DOHH2 (cell line): ENCODE data around the gene PIGB.

Experiments
- CTCF ChIP-seq: fragments of 200-600 bp; sonication (generic); IDR thresholded peaks from one replicate; pipeline ENCODE4 v1.5.1; 2014; ENCODE audit warnings: antibody characterized with exemption, mild to moderate bottlenecking, low read depth, low read length; ENCODE audit not compliant: poor library complexity, severe bottlenecking
- EZH2phosphoT487 ChIP-seq: fragments of 200-600 bp; sonication (generic); IDR thresholded peaks from 2 replicates; pipeline ENCODE4 v1.6.1; 2017; ENCODE audit warnings: borderline replicate concordance, mild to moderate bottlenecking, antibody characterized with exemption, low read length, moderate library complexity, mixed read lengths

- TF ChIP-seq CTCF (no peak), EZH2phosphoT487 (no peak)
Observed at GRCh38 chr15:55389264-55389607, 70.2 kb downstream of the PIGB start.
